Measurements from ENCODE around the gene EPN3. TPM values are rescaled to one million over a fixed set of nuclear protein-coding genes. Genes with fewer than 3 reads are reported as not detected.

The EPN3 gene
- total and polyA plus RNA-seq, 2 experiments from 2014 or later, result 2.3 to 7.7 TPM

DNA sequence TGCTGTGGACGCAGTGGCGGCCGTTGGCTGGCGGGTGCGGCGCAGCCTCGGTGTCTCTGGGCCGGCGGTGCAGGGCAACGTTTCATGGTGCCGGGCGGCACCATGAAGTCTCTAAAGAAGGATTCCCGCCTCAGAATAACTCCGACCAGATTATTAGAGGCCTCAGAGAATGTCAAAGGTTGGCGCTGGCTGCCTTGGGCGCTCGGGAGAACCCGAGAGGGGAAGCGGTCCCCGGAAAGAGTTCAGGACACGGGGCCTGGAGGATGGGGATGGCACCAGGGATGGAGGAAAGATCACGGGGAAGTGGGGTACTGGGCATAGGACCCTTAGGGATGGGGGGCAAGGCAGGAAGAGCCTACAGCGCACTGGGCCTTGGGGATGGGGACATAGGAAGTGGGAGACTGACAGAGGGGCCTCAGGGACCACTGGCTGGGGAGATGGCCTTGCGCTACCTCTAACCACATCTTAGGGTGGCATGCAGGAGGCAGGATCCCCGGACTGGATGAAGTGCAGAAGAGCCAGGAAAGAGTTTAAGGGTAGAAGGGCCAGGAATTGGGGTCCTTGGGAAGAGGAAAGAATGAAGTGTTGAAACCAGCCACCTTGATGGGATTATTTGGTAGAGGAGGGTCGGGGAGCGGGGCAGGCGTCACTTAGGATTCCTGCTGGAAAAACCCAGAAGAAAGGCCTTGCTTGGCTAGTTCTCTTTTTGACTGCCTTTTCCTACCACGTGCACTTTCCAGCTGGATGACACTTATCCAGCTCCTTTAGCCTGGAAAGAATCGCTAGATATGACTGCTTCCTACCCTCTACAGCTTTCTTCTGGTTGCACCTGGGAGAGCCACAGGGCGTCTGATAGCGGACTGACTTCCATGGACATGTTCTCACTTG is 23.7 kb upstream of the EPN3 start:
- Histone ChIP-seq H2AFZ (peak overlapping the region; percentile 98), H3K79me2 (replicated peaks; ENCODE audit: insufficient read depth) (no peaks in the 10 kb centered on the region), H3K9me2 (ENCODE audit: insufficient read depth) (no peaks in the 10 kb centered on the region), H4K20me1 (replicated peaks; ENCODE audit: insufficient read depth) (no peaks in the 10 kb centered on the region), H3K4me2 (peak overlapping the region; percentile 96), H3K27me3 (ENCODE audit: insufficient read depth) (no peaks in the 10 kb centered on the region; the same call in 1 of the 2 replicates), H3K4me1 (ENCODE audit: insufficient read depth) (peaks cover 10% of the 10 kb centered on the region; the same call in 1 of the 2 replicates), H3K27ac (ENCODE audit: low read depth) (no peak overlapping the region), H3K4me3 (peak overlapping the region; percentile 92), H3F3A (replicated peaks; ENCODE audit: low read depth) (peaks cover 6% of the 10 kb centered on the region; the same call in 1 of the 2 replicates), H3K36me3 (ENCODE audit: insufficient read depth) (no peaks in the 10 kb centered on the region)
- DNase-seq (ENCODE audit: low spot score) (no peak), ATAC-seq (peak; percentile 9)
- peaks cover 31% of the 10 kb centered on the region for H3K4me1 Mint-ChIP-seq
- H3K27me3 Mint-ChIP-seq (ENCODE audit: insufficient read depth, low read depth, poor library complexity), result peaks cover 11% of the 10 kb centered on the region
- no peak for TF ChIP-seq JUNB (IDR thresholded peaks at IDR 0.05; ENCODE audit: unreplicated experiment)
- no peak for TF ChIP-seq EZH2 (IDR thresholded peaks at IDR 0.05; ENCODE audit: low read depth, unreplicated experiment)
- TF ChIP-seq CREB1 (CRISPR knock-in tag; IDR thresholded peaks at IDR 0.05; ENCODE audit: low read depth), result no peak
- TF ChIP-seq EZH2phosphoT487 (IDR thresholded peaks at IDR 0.05; ENCODE audit: unreplicated experiment), result no peak
- TF ChIP-seq NANOG (IDR thresholded peaks at IDR 0.05; ENCODE audit: borderline replicate concordance), result no peak
- TF ChIP-seq POLR2AphosphoS5 (IDR thresholded peaks at IDR 0.05; ENCODE audit: low read depth), result no peak
- TF ChIP-seq, protein P1, sequence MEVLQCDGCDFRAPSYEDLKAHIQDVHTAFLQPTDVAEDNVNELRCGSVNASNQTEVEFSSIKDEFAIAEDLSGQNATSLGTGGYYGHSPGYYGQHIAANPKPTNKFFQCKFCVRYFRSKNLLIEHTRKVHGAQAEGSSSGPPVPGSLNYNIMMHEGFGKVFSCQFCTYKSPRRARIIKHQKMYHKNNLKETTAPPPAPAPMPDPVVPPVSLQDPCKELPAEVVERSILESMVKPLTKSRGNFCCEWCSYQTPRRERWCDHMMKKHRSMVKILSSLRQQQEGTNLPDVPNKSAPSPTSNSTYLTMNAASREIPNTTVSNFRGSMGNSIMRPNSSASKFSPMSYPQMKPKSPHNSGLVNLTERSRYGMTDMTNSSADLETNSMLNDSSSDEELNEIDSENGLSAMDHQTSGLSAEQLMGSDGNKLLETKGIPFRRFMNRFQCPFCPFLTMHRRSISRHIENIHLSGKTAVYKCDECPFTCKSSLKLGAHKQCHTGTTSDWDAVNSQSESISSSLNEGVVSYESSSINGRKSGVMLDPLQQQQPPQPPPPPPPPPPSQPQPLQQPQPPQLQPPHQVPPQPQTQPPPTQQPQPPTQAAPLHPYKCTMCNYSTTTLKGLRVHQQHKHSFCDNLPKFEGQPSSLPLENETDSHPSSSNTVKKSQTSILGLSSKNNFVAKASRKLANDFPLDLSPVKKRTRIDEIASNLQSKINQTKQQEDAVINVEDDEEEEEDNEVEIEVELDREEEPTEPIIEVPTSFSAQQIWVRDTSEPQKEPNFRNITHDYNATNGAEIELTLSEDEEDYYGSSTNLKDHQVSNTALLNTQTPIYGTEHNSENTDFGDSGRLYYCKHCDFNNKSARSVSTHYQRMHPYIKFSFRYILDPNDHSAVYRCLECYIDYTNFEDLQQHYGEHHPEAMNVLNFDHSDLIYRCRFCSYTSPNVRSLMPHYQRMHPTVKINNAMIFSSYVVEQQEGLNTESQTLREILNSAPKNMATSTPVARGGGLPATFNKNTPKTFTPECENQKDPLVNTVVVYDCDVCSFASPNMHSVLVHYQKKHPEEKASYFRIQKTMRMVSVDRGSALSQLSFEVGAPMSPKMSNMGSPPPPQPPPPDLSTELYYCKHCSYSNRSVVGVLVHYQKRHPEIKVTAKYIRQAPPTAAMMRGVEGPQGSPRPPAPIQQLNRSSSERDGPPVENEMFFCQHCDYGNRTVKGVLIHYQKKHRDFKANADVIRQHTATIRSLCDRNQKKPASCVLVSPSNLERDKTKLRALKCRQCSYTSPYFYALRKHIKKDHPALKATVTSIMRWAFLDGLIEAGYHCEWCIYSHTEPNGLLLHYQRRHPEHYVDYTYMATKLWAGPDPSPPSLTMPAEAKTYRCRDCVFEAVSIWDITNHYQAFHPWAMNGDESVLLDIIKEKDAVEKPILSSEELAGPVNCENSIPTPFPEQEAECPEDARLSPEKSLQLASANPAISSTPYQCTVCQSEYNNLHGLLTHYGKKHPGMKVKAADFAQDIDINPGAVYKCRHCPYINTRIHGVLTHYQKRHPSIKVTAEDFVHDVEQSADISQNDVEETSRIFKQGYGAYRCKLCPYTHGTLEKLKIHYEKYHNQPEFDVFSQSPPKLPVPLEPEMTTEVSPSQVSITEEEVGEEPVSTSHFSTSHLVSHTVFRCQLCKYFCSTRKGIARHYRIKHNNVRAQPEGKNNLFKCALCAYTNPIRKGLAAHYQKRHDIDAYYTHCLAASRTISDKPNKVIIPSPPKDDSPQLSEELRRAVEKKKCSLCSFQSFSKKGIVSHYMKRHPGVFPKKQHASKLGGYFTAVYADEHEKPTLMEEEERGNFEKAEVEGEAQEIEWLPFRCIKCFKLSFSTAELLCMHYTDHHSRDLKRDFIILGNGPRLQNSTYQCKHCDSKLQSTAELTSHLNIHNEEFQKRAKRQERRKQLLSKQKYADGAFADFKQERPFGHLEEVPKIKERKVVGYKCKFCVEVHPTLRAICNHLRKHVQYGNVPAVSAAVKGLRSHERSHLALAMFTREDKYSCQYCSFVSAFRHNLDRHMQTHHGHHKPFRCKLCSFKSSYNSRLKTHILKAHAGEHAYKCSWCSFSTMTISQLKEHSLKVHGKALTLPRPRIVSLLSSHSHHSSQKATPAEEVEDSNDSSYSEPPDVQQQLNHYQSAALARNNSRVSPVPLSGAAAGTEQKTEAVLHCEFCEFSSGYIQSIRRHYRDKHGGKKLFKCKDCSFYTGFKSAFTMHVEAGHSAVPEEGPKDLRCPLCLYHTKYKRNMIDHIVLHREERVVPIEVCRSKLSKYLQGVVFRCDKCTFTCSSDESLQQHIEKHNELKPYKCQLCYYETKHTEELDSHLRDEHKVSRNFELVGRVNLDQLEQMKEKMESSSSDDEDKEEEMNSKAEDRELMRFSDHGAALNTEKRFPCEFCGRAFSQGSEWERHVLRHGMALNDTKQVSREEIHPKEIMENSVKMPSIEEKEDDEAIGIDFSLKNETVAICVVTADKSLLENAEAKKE (CRISPR knock-in tag; IDR thresholded peaks at IDR 0.05), result no peak
- TF ChIP-seq, protein P2, sequence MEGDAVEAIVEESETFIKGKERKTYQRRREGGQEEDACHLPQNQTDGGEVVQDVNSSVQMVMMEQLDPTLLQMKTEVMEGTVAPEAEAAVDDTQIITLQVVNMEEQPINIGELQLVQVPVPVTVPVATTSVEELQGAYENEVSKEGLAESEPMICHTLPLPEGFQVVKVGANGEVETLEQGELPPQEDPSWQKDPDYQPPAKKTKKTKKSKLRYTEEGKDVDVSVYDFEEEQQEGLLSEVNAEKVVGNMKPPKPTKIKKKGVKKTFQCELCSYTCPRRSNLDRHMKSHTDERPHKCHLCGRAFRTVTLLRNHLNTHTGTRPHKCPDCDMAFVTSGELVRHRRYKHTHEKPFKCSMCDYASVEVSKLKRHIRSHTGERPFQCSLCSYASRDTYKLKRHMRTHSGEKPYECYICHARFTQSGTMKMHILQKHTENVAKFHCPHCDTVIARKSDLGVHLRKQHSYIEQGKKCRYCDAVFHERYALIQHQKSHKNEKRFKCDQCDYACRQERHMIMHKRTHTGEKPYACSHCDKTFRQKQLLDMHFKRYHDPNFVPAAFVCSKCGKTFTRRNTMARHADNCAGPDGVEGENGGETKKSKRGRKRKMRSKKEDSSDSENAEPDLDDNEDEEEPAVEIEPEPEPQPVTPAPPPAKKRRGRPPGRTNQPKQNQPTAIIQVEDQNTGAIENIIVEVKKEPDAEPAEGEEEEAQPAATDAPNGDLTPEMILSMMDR (conservative IDR thresholded peaks at IDR 0.05; ENCODE audit: low read depth in 2 of 2), result no peak
- no peak for TF ChIP-seq STAT1 (IDR thresholded peaks at IDR 0.05; ENCODE audit: unreplicated experiment)
- TF ChIP-seq, protein P3, sequence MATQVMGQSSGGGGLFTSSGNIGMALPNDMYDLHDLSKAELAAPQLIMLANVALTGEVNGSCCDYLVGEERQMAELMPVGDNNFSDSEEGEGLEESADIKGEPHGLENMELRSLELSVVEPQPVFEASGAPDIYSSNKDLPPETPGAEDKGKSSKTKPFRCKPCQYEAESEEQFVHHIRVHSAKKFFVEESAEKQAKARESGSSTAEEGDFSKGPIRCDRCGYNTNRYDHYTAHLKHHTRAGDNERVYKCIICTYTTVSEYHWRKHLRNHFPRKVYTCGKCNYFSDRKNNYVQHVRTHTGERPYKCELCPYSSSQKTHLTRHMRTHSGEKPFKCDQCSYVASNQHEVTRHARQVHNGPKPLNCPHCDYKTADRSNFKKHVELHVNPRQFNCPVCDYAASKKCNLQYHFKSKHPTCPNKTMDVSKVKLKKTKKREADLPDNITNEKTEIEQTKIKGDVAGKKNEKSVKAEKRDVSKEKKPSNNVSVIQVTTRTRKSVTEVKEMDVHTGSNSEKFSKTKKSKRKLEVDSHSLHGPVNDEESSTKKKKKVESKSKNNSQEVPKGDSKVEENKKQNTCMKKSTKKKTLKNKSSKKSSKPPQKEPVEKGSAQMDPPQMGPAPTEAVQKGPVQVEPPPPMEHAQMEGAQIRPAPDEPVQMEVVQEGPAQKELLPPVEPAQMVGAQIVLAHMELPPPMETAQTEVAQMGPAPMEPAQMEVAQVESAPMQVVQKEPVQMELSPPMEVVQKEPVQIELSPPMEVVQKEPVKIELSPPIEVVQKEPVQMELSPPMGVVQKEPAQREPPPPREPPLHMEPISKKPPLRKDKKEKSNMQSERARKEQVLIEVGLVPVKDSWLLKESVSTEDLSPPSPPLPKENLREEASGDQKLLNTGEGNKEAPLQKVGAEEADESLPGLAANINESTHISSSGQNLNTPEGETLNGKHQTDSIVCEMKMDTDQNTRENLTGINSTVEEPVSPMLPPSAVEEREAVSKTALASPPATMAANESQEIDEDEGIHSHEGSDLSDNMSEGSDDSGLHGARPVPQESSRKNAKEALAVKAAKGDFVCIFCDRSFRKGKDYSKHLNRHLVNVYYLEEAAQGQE (IDR thresholded peaks at IDR 0.05; ENCODE audit: unreplicated experiment), result no peak
- TF ChIP-seq ZNF331 (CRISPR knock-in tag; IDR thresholded peaks at IDR 0.05; ENCODE audit: low read depth), result no peak
- TF ChIP-seq ZNF114 (CRISPR knock-in tag; IDR thresholded peaks at IDR 0.05), result no peak
- TF ChIP-seq, protein P4, sequence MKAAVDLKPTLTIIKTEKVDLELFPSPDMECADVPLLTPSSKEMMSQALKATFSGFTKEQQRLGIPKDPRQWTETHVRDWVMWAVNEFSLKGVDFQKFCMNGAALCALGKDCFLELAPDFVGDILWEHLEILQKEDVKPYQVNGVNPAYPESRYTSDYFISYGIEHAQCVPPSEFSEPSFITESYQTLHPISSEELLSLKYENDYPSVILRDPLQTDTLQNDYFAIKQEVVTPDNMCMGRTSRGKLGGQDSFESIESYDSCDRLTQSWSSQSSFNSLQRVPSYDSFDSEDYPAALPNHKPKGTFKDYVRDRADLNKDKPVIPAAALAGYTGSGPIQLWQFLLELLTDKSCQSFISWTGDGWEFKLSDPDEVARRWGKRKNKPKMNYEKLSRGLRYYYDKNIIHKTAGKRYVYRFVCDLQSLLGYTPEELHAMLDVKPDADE (IDR thresholded peaks at IDR 0.05), result no peak
- H3K4me3 Mint-ChIP-seq, result peak overlapping the region; percentile 86
- H3K27ac Mint-ChIP-seq, result no peak overlapping the region
- peaks cover 2% of the 10 kb centered on the region; the same call in 1 of the 3 replicates for H3K36me3 Mint-ChIP-seq (ENCODE audit: low read depth)
- no peaks in the 10 kb centered on the region for H3K9me3 Mint-ChIP-seq
